ENCODE measurements around the gene MAPT.
"Not testable (repeated sequence)": the region's sequence is repeated elsewhere in the genome, so short reads cannot be mapped to it uniquely, and the experiment has no call there.

MAPT gene

DNA sequence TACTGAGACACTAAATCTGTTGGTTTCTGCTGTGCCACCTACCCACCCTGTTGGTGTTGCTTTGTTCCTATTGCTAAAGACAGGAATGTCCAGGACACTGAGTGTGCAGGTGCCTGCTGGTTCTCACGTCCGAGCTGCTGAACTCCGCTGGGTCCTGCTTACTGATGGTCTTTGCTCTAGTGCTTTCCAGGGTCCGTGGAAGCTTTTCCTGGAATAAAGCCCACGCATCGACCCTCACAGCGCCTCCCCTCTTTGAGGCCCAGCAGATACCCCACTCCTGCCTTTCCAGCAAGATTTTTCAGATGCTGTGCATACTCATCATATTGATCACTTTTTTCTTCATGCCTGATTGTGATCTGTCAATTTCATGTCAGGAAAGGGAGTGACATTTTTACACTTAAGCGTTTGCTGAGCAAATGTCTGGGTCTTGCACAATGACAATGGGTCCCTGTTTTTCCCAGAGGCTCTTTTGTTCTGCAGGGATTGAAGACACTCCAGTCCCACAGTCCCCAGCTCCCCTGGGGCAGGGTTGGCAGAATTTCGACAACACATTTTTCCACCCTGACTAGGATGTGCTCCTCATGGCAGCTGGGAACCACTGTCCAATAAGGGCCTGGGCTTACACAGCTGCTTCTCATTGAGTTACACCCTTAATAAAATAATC, 119.3 kb downstream of the MAPT start:
- ATAC-seq, result no peak

DNA sequence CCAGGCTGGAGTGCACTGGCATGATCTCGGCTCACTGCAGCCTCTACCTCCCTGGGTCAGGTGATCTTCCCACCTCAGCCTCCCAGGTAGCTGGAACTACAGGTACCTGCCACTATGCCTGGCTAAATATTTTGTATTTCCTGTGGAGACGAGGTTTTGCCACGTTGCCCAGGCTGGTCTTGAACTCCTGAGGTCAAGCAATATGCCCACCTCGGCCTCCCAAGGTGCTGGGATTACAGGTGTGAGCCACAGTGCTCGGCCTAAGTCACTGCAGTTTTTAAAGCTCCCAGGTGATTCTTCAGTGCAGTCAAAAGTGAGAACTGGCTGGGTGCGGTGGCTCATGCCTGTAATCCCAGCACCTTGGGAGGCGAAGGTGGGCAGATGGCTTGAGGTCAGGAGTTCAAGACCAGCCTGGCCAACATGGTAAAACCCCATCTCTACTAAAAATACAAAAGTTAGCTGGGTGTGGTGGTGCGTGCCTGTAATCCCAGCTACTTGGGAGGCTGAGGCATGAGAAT, 125.1 kb downstream of the MAPT start:
- ATAC-seq, result not testable (repeated sequence)

DNA sequence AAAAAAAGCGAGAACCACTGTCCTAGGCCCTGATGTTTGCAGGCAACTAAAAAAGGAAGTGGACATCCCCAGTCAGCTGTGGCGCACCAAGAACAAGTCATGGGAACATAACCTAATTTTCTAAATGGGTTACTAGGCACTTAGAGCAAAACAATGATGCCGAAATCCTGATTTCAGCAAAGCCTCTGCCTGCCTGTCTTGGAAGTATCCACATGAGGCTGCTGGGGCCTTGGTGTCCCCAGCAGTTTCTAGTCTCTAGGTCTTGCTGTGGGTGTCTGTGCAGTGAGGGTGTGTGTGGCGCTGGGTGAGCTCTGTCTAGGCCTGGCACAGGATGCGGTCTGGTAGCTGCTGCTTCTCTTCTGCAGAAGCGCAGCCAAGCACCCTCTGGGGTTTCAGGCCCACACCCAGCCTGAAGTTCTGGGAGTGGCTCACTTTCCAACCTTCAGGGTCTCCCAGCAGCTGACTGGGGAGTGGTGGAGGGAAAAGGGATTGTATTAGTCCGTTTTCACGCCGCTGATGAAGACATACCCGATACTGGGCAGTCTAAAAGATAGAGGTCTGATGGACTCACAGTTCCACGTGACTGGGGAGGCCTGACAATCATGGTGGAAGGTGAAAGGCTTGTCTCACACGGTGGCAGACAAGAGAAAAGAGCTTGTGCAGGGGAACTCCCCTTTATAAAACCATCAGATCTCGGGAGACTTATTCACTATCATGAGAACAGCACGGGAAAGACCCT, 125.8 kb downstream of the MAPT start:
- ATAC-seq, result peak; percentile 88 to 89

DNA sequence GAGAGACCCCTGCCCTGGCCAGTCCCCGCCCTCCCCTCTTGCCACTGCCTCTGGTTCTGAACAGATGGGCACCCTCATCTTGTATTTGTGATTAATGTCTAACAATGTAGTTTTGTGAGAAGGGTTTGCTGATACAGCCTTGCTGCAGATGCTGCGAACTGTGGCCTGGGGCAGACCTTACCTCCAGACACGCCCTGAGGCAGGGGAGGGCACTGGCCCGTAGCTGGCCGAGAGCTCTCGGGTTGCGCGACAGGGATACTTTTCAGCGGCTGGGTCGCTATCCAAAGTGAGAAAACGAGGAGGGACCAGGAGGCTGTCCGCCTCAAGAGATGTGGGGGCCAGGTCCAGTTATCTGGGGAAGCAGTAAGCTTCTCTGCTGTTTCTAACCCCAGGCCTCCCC, 126.6 kb downstream of the MAPT start:
- ATAC-seq, result no peak

DNA sequence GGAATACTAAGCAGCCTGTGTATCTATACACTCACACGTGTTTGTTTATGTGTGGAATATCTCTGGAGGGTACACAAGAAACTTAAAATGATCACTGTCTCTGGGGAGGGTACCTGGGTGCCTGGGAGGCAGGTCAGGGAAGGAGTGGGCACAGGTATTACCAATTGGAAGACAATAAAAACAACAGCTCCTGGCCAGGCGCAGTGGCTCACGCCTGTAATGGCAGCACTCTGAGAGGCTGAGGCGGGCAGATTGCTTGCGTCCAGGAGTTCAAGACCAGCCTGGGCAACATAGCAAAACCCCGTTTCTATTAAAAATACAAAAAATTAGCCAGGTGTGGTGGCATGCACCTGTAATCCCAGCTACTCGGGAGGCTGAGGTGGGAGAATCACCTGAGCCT, 129.0 kb downstream of the MAPT start:
- ATAC-seq, result not testable (repeated sequence)

DNA sequence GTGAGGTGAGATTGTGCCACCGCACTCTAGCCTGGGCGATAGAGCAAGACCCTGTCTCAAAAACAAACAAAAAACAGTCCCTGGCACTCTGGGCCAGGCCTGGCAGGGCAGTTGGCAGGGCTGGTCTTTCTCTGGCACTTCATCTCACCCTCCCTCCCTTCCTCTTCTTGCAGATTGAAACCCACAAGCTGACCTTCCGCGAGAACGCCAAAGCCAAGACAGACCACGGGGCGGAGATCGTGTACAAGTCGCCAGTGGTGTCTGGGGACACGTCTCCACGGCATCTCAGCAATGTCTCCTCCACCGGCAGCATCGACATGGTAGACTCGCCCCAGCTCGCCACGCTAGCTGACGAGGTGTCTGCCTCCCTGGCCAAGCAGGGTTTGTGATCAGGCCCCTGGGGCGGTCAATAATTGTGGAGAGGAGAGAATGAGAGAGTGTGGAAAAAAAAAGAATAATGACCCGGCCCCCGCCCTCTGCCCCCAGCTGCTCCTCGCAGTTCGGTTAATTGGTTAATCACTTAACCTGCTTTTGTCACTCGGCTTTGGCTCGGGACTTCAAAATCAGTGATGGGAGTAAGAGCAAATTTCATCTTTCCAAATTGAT, 129.5 kb downstream of the MAPT start:
- no peak for ATAC-seq

DNA sequence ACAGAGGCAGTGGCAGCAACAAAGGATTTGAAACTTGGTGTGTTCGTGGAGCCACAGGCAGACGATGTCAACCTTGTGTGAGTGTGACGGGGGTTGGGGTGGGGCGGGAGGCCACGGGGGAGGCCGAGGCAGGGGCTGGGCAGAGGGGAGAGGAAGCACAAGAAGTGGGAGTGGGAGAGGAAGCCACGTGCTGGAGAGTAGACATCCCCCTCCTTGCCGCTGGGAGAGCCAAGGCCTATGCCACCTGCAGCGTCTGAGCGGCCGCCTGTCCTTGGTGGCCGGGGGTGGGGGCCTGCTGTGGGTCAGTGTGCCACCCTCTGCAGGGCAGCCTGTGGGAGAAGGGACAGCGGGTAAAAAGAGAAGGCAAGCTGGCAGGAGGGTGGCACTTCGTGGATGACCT, 130.2 kb downstream of the MAPT start:
- ATAC-seq, result no peak

DNA sequence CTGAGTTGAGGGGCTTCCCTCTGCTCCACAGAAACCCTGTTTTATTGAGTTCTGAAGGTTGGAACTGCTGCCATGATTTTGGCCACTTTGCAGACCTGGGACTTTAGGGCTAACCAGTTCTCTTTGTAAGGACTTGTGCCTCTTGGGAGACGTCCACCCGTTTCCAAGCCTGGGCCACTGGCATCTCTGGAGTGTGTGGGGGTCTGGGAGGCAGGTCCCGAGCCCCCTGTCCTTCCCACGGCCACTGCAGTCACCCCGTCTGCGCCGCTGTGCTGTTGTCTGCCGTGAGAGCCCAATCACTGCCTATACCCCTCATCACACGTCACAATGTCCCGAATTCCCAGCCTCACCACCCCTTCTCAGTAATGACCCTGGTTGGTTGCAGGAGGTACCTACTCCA, 130.7 kb downstream of the MAPT start:
- ATAC-seq, result no peak

DNA sequence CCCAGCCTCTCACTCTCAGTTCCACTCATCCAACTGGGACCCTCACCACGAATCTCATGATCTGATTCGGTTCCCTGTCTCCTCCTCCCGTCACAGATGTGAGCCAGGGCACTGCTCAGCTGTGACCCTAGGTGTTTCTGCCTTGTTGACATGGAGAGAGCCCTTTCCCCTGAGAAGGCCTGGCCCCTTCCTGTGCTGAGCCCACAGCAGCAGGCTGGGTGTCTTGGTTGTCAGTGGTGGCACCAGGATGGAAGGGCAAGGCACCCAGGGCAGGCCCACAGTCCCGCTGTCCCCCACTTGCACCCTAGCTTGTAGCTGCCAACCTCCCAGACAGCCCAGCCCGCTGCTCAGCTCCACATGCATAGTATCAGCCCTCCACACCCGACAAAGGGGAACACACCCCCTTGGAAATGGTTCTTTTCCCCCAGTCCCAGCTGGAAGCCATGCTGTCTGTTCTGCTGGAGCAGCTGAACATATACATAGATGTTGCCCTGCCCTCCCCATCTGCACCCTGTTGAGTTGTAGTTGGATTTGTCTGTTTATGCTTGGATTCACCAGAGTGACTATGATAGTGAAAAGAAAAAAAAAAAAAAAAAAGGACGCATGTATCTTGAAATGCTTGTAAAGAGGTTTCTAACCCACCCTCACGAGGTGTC, 131.3 kb downstream of the MAPT start:
- no peak for ATAC-seq

DNA sequence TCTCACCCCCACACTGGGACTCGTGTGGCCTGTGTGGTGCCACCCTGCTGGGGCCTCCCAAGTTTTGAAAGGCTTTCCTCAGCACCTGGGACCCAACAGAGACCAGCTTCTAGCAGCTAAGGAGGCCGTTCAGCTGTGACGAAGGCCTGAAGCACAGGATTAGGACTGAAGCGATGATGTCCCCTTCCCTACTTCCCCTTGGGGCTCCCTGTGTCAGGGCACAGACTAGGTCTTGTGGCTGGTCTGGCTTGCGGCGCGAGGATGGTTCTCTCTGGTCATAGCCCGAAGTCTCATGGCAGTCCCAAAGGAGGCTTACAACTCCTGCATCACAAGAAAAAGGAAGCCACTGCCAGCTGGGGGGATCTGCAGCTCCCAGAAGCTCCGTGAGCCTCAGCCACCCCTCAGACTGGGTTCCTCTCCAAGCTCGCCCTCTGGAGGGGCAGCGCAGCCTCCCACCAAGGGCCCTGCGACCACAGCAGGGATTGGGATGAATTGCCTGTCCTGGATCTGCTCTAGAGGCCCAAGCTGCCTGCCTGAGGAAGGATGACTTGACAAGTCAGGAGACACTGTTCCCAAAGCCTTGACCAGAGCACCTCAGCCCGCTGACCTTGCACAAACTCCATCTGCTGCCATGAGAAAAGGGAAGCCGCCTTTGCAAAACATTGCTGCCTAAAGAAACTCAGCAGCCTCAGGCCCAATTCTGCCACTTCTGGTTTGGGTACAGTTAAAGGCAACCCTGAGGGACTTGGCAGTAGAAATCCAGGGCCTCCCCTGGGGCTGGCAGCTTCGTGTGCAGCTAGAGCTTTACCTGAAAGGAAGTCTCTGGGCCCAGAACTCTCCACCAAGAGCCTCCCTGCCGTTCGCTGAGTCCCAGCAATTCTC, 132.1 kb downstream of the MAPT start:
- ATAC-seq, result no peak

DNA sequence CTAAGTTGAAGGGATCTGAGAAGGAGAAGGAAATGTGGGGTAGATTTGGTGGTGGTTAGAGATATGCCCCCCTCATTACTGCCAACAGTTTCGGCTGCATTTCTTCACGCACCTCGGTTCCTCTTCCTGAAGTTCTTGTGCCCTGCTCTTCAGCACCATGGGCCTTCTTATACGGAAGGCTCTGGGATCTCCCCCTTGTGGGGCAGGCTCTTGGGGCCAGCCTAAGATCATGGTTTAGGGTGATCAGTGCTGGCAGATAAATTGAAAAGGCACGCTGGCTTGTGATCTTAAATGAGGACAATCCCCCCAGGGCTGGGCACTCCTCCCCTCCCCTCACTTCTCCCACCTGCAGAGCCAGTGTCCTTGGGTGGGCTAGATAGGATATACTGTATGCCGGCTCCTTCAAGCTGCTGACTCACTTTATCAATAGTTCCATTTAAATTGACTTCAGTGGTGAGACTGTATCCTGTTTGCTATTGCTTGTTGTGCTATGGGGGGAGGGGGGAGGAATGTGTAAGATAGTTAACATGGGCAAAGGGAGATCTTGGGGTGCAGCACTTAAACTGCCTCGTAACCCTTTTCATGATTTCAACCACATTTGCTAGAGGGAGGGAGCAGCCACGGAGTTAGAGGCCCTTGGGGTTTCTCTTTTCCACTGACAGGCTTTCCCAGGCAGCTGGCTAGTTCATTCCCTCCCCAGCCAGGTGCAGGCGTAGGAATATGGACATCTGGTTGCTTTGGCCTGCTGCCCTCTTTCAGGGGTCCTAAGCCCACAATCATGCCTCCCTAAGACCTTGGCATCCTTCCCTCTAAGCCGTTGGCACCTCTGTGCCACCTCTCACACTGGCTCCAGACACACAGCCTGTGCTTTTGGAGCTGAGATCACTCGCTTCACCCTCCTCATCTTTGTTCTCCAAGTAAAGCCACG, 133.0 kb downstream of the MAPT start:
- ATAC-seq, result no peak

DNA sequence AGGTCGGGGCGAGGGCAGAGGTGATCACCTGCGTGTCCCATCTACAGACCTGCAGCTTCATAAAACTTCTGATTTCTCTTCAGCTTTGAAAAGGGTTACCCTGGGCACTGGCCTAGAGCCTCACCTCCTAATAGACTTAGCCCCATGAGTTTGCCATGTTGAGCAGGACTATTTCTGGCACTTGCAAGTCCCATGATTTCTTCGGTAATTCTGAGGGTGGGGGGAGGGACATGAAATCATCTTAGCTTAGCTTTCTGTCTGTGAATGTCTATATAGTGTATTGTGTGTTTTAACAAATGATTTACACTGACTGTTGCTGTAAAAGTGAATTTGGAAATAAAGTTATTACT, 133.6 kb downstream of the MAPT start:
- no peak for ATAC-seq

DNA sequence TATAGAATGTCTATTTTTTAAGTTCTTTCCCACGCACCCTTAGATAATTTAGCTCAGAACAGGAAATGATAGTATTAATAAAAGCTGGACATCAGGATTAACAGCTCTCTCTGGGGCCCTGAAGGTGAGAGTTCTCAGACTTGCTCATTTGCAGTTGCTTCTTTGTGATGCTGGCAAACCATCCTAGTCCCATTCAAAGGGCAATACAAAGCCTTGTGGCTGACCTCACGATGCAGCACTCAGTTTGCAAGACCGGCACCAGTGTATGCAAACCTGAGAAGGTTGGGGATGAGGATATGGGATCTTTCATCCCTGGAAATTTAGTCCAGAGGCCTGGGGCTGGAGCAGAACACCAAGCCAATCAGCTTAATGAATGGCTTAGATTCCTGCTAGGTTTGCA, 134.0 kb downstream of the MAPT start:
- no peak for ATAC-seq

DNA sequence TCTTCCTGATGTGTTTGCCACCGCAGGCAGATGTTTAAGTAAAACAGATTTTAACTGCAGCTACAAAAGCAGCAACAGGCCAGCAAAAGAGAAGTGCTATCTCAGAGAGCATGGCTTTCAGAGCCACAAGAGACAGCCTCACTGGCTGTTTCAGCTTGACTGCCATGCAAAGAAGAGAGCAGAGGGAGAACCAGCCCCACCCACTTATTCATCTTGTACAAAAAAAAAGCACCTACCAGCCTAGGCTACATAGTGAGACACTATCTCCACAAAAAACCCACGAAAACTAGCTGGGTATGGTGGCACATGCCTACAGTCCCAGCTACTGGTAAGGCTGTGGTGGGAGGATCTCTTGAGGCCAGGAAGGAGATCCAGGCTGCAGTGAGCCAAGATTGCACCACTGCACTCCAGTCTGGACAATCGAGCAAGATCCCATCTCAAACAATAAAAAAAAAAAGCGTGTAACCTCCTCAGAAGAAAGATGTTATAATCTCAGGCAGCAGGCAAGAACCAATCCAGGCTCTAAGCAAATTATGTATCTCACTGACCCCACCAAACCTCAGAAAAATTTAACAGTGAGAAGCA, 134.7 kb downstream of the MAPT start:
- peak in 1 of 2 donors; percentile 29 for ATAC-seq

DNA sequence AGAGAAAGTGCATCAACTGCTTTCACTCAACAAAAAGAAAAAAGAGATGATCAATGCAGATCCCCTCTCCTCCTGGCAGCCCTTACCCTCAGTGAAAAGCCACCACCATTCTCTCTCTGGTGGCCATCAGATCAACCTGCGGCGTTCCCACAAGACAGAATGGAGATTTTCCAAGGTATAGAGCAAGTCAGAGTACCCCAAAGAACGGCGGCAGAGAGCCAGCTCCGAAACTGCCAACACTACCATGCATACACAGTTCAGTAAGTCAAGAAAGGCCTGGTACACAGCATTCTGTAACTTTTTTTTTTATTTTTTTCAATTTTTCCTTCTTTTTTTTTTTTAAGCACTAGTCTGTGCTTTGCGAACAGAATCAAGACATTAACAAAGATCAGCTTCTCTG, 135.3 kb downstream of the MAPT start:
- ATAC-seq, result no peak

DNA sequence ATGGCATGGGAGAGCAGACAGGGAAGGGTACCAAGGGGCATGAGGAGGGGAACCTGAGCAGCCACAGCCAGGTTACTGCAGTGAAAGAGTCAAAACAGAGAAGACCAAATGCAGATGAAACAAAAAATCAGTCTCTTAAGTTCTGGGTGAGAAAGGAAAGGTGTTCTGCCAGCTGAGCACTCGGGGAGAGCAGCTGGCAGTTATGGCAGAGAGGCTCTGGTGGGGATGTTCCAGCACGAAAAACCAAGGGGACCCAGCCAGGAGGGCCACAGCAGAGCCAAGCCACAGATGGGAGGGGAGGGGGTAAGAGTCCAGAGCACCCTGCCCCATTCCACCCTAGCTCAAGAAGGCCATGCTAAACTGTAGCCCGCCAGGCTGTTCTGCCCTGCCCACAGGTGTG, 136.4 kb downstream of the MAPT start:
- no peak for ATAC-seq

DNA sequence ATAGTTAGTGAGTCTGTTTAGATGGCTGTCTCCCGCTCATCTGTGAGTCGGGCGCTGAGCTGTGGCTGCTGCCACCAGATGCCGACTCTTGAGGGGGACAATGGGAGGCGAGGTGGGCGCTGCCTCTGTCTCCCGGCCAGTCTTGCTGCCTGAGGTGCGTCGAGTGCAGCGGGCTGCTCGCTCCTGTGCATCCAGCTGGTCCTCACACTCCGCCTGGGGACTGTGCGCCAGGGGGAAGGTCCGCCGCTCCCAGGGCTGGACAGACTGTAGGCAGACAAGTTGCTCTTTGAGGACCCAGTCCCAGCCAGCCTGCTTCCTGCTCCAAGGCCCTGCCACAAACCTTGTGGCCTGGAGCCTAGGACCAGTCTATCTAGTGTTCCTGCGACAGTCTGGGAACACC, 137.1 kb downstream of the MAPT start:
- ATAC-seq, result no peak

DNA sequence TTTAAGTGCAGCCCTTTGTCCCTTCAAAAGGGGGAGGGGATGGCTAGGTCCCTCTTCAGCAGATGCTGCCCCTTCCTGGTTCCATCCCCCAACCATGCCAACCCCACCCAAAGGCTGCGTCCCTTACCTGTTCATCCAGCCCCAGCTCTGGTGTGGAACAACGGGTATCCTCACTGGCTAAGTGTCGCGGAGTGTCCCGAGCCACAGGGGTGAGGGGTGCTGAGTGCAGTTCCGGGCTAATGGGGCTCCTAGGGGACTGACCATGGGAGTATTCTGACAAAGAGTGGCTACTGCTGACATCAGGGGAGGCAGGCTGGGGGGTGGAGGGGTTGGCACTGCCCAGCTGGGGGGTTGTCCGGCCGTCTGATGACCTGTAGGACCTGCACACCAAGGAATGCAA, 137.6 kb downstream of the MAPT start:
- no peak for ATAC-seq

DNA sequence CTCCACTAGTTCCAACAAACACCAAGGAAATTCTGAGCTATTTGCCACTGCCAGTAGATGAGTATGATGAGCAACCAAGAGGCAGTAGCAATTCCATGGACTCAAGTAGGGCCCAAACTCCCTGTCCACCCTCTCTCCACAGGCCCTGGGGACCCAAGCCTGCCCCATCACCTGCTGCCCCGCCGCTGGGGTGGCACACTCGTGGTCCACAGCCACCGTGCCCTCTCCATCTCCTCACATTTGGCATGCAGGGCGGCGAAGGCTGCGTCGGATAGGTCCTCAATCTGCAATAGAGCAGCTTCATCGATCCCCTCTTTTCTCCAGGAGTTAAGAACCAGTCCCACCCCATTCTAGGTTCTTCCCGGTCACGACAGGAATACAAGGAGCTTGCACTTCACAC, 138.6 kb downstream of the MAPT start:
- no peak for ATAC-seq

DNA sequence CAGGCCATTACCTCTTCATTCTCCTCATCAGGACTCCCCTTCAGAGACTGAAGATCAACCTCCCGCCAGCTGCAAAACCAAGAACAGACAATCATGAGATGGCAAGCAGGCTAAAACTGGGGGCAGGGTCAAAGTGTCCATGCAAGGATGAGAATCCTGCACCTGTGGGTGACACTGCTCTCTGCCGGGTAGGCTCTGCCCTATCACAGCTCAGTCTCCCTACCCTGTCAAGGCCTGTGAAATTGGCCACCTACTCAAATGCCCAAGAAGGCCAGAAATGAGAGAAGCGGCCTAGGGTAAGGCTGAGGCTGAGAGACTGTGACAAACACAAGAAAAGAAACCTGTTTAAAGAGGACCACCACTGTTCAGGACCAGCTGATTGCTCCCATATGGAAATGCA, 139.0 kb downstream of the MAPT start:
- no peak for ATAC-seq

Measured in activated CD4-positive, CD25-positive, alpha-beta regulatory T cell treated with anti-CD3 and anti-CD28 coated beads, Interleukin-2, amount 50 U/mL, for 24 hours (primary cell).